Measurements from ENCODE around the gene MYT1. TPM values are rescaled to one million over a fixed set of nuclear protein-coding genes. Genes with fewer than 3 reads are reported as not detected.
"Not testable (repeated sequence)": the region's sequence is repeated elsewhere in the genome, so short reads cannot be mapped to it uniquely, and the experiment has no call there.

The MYT1 gene
- total and polyA plus RNA-seq, 2 of the 13 experiments (the other 11 are each of a cell fraction or from before 2014, with no cell fraction given), result 0.58 to 2.5 TPM

GRCh38 chr20:64117432-64117777, 46.8 kb upstream of the MYT1 start:
- intact Hi-C loops (cut with micrococcal nuclease; ENCODE audit: unreplicated experiment); H3K9ac ChIP-seq (ENCODE audit: insufficient read depth, low read depth, low read length); BruUV-seq (replicated peaks); H3K4me3 ChIP-seq (replicated peaks in 1 of 3; ENCODE audit: insufficient read depth in 1 of 3, low read depth in 2 of 3, low read length in 3 of 3); H2AFZ ChIP-seq (ENCODE audit: low read length); H3K36me3 ChIP-seq (replicated peaks in 1 of 2; ENCODE audit: control insufficient read depth in 1 of 2, insufficient read depth in 2 of 2, low read length in 2 of 2); FAIRE-seq; DNase-seq (ENCODE audit: low spot score); H3K4me2 ChIP-seq (ENCODE audit: low read depth, low read length); CTCF ChIA-PET (ENCODE audit: low intra/inter-chr PET ratio, low total read pairs); H3K27ac ChIP-seq (ENCODE audit: extremely low read length, insufficient read depth, low read length); H3K9me3 ChIP-seq (ENCODE audit: low read length); H4K20me1 ChIP-seq (ENCODE audit: insufficient read depth, low read length); ATAC-seq; H3K79me2 ChIP-seq (ENCODE audit: insufficient read depth, low read length): not testable (repeated sequence)
- 58% methylated on average over 4 of the region's 6 CpGs for WGBS (ENCODE audit: low lambda C conversion rate)
- peak; percentile 95 for TF ChIP-seq HNRNPL (IDR thresholded peaks at IDR 0.05; ENCODE audit: low read depth, low read length)
- POLR2A ChIA-PET, result interaction anchor here (0.9 kb wide), 1 partner anchor 36 kb away, joined by 3 read pairs; no protein-coding TSS in a partner anchor
- peaks cover 21 to 49% of the 10 kb centered on the region in 2 experiments for H3K27me3 ChIP-seq (ENCODE audit: control insufficient read depth in 1 of 2, insufficient read depth in 2 of 2, low read length in 2 of 2)
- in situ Hi-C loops (cut with HindIII; ENCODE audit: extremely low pct_ligation_motif_present, low pct_unique_long_range_greater_than_20kb), result loop anchor here (5.0 kb wide), 1 partner anchor 35 kb away; the partner anchor contains the start of genes LKAAEAR1 and OPRL1
- H3K4me1 ChIP-seq (ENCODE audit: insufficient read depth, low read length), result peaks cover 11% of the 10 kb centered on the region

DNA sequence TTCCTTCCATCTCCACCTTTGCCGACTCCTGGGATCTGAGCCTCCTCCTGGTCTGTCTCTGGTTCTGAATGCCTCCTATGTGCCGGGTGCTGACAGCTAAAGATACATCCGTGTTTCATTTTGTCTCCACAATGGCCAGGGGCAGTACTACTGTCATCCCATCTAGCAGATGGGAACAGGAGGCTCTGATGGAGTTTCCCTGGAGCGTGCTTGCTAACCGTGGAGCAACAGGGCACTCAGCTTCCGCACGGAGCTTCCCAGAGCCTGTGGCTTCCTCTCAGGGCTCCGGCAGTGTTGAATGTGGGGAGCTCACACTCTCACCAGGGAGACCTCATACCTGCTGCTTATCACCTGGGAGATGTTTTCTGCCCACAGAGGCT, 45.0 kb upstream of the MYT1 start:
- Histone ChIP-seq H3K36me3 (replicated peaks in 1 of 2; ENCODE audit: control insufficient read depth in 1 of 2, insufficient read depth in 2 of 2, low read length in 2 of 2) (no peaks in the 10 kb centered on the region), H4K20me1 (ENCODE audit: insufficient read depth, low read length) (no peaks in the 10 kb centered on the region), H3K4me3 (replicated peaks in 1 of 3; ENCODE audit: insufficient read depth in 1 of 3, low read depth in 2 of 3, low read length in 3 of 3) (no peak overlapping the region), H3K79me2 (ENCODE audit: insufficient read depth, low read length) (no peaks in the 10 kb centered on the region), H3K4me2 (ENCODE audit: low read depth, low read length) (no peak overlapping the region), H3K9me3 (ENCODE audit: low read length) (no peaks in the 10 kb centered on the region), H3K4me1 (ENCODE audit: insufficient read depth, low read length) (peaks cover 11% of the 10 kb centered on the region), H3K27ac (ENCODE audit: extremely low read length, insufficient read depth, low read length) (no peak overlapping the region), H3K9ac (ENCODE audit: insufficient read depth, low read depth, low read length) (no peak overlapping the region), H3K27me3 (ENCODE audit: control insufficient read depth in 1 of 2, insufficient read depth in 2 of 2, low read length in 2 of 2) (peaks cover 8 to 39% of the 10 kb centered on the region in 2 experiments), H2AFZ (ENCODE audit: low read length) (no peak overlapping the region)
- FAIRE-seq (no peak), ATAC-seq (peak; percentile 29), DNase-seq (ENCODE audit: low spot score) (no peak)
- WGBS (ENCODE audit: low lambda C conversion rate), result 23% methylated on average over 8 of the region's 8 CpGs
- intact Hi-C loops (cut with micrococcal nuclease; ENCODE audit: unreplicated experiment), result no loop called here
- in situ Hi-C loops (cut with HindIII; ENCODE audit: extremely low pct_ligation_motif_present, low pct_unique_long_range_greater_than_20kb), result loop anchor here (5.0 kb wide), 1 partner anchor 37 kb away; the partner anchor contains the start of genes LKAAEAR1 and OPRL1
- ChIA-PET CTCF (ENCODE audit: low intra/inter-chr PET ratio, low total read pairs) (interaction anchor here (2.0 to 2.5 kb wide), 2 partner anchors 36 to 139 kb away, joined by 11 to 14 read pairs; partner anchors contain the start of genes LKAAEAR1 and PRPF6), POLR2A (interaction anchor here (1.3 kb wide), 1 partner anchor 162 kb away, joined by 3 read pairs; no protein-coding TSS in a partner anchor)
- BruUV-seq (replicated peaks), result no TSS peak
- TF ChIP-seq EHMT2 (IDR thresholded peaks at IDR 0.05; ENCODE audit: borderline replicate concordance, low read depth, low read length) (no peak), ZMYM4 (CRISPR knock-in tag; IDR thresholded peaks at IDR 0.05) (no peak), EED (CRISPR knock-in tag; IDR thresholded peaks at IDR 0.05) (no peak), SALL2 (CRISPR knock-in tag; IDR thresholded peaks at IDR 0.05) (no peak), NFRKB (IDR thresholded peaks at IDR 0.05) (no peak), IRF9 (CRISPR knock-in tag; IDR thresholded peaks at IDR 0.05; ENCODE audit: borderline replicate concordance) (no peak), KAT2B (IDR thresholded peaks at IDR 0.05; ENCODE audit: borderline replicate concordance, low read depth, low read length) (no peak), REL (CRISPR knock-in tag; conservative IDR thresholded peaks at IDR 0.05) (no peak), MLX (CRISPR knock-in tag; IDR thresholded peaks at IDR 0.05) (no peak), E2F1 (CRISPR knock-in tag; IDR thresholded peaks at IDR 0.05) (no peak), U2AF1 (optimal IDR thresholded peaks at IDR 0.05; ENCODE audit: low read depth, low read length) (no peak), CEBPG (CRISPR knock-in tag; IDR thresholded peaks at IDR 0.05) (no peak), ZNF3 (CRISPR knock-in tag; IDR thresholded peaks at IDR 0.05) (no peak)

All from HepG2 (cell line).